ENCODE data around the gene ARPC5L.

ARPC5L gene

DNA sequence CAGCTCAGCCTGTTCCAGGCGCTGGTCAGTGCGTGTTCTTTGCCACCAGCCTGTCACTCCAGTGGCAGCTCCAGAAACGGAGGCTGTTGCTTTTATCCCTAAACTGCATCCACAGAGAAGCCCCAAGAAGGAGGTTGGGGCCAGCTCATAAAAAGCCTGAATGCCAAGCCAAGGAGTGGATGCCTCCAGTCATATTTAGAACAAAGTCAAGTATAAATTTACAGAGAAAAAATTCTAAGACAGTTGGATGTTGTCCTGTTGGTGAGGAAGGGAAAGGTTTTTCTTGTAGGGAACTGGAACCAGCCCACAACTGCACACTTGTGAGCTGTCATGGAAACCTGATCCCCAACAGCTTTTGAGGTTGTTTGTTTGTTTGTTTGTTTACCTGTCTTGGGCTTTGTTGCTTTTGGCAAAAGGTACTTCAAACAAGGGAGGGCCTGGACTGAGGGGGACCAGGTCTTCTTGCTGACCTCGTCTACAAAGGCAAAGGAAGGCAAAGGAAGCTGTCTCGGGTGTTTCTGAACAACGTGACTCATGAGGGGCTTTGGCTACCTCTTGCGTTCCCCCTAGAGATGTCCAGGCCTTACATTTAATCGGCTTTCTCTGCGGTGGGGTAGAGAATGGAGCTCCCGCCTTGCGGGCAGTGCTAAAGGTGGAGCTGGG lies 48.3 kb upstream of the ARPC5L start:
- no peaks in the 10 kb centered on the region for H3K36me3 ChIP-seq (ENCODE audit: low read length)
- no peak overlapping the region for H3K27ac ChIP-seq (ENCODE audit: low read depth, low read length)
- H4K20me1 ChIP-seq (ENCODE audit: low read depth, low read length): no peaks in the 10 kb centered on the region
- TF ChIP-seq, protein P1, sequence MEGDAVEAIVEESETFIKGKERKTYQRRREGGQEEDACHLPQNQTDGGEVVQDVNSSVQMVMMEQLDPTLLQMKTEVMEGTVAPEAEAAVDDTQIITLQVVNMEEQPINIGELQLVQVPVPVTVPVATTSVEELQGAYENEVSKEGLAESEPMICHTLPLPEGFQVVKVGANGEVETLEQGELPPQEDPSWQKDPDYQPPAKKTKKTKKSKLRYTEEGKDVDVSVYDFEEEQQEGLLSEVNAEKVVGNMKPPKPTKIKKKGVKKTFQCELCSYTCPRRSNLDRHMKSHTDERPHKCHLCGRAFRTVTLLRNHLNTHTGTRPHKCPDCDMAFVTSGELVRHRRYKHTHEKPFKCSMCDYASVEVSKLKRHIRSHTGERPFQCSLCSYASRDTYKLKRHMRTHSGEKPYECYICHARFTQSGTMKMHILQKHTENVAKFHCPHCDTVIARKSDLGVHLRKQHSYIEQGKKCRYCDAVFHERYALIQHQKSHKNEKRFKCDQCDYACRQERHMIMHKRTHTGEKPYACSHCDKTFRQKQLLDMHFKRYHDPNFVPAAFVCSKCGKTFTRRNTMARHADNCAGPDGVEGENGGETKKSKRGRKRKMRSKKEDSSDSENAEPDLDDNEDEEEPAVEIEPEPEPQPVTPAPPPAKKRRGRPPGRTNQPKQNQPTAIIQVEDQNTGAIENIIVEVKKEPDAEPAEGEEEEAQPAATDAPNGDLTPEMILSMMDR (IDR thresholded peaks at IDR 0.05; ENCODE audit: insufficient read depth, low read length, poor library complexity, severe bottlenecking): no peak
- TF ChIP-seq EZH2phosphoT487 (conservative IDR thresholded peaks at IDR 0.05; ENCODE audit: low read length): no peak
- H3K4me3 ChIP-seq (ENCODE audit: insufficient read depth, low read length, poor library complexity, severe bottlenecking): no peak overlapping the region
- H3K9me2 ChIP-seq (replicated peaks; ENCODE audit: insufficient read depth, low read length): no peaks in the 10 kb centered on the region
- no peaks in the 10 kb centered on the region for H3F3A ChIP-seq (ENCODE audit: insufficient read depth)
- no peaks in the 10 kb centered on the region for H3K79me2 ChIP-seq (ENCODE audit: insufficient read depth, low read length)
- H3K4me2 ChIP-seq (ENCODE audit: low read depth, low read length, poor library complexity, severe bottlenecking): no peak overlapping the region
- no peak overlapping the region for H2AFZ ChIP-seq (ENCODE audit: low read depth, low read length, severe bottlenecking)
- H3K27me3 ChIP-seq (ENCODE audit: low read length): no peaks in the 10 kb centered on the region
- H3K9me3 ChIP-seq (ENCODE audit: insufficient read depth, low read length): no peaks in the 10 kb centered on the region
- no peak overlapping the region for H3K9ac ChIP-seq (ENCODE audit: low read length)

DNA sequence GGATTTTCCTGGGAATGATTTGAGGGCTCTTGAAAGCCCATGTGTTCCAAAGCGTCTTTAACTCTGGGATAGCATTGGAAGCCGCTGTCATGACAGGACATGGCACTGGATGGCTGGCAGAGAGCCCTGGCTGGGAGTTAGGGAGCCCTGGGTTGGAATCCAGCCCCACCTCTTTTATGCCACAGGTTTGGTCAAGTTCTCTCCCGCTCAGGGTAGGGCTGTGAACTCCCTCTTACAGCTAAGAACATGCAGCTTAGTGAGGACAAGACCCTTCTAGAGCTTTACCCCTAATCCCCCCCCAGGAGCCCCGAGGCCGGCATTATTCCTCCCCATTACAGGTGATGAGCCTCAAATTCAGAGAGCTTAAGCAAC lies 47.8 kb upstream of the ARPC5L start:
- Histone ChIP-seq H3K9me2 (replicated peaks; ENCODE audit: insufficient read depth, low read length) (no peaks in the 10 kb centered on the region), H3F3A (ENCODE audit: insufficient read depth) (no peaks in the 10 kb centered on the region), H3K9me3 (ENCODE audit: insufficient read depth, low read length) (no peaks in the 10 kb centered on the region), H2AFZ (ENCODE audit: low read depth, low read length, severe bottlenecking) (no peak overlapping the region), H4K20me1 (ENCODE audit: low read depth, low read length) (no peaks in the 10 kb centered on the region), H3K27ac (ENCODE audit: low read depth, low read length) (no peak overlapping the region), H3K27me3 (ENCODE audit: low read length) (no peaks in the 10 kb centered on the region), H3K4me3 (ENCODE audit: insufficient read depth, low read length, poor library complexity, severe bottlenecking) (no peak overlapping the region), H3K4me2 (ENCODE audit: low read depth, low read length, poor library complexity, severe bottlenecking) (no peak overlapping the region), H3K79me2 (ENCODE audit: insufficient read depth, low read length) (no peaks in the 10 kb centered on the region), H3K36me3 (ENCODE audit: low read length) (no peaks in the 10 kb centered on the region), H3K9ac (ENCODE audit: low read length) (no peak overlapping the region)
- TF ChIP-seq EZH2phosphoT487 (conservative IDR thresholded peaks at IDR 0.05; ENCODE audit: low read length): no peak
- TF ChIP-seq, protein P1 (IDR thresholded peaks at IDR 0.05; ENCODE audit: insufficient read depth, low read length, poor library complexity, severe bottlenecking): no peak

DNA sequence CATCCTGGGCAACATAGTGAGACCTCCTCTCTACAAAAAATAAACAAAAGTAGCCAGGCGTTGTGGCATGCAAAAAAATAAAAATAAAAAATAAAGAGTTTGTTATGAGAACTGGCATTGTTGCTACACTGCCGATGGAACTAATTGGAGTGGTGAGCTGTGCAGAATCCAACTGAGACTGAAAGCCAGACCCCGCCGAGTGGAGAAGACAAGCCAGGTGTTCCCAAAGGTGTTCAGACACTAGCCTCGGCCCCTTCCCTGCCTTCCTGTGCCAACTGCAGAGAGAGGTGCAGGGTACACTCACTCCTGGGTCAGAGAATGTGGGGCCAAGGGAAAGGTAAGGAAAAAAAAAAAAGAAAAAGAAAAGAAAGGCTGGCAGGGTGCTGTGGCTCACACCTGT lies 46.3 kb upstream of the ARPC5L start:
- Histone ChIP-seq H3K27me3 (ENCODE audit: low read length) (no peaks in the 10 kb centered on the region), H4K20me1 (ENCODE audit: low read depth, low read length) (no peaks in the 10 kb centered on the region), H3K27ac (ENCODE audit: low read depth, low read length) (no peak overlapping the region), H3K9me2 (replicated peaks; ENCODE audit: insufficient read depth, low read length) (no peaks in the 10 kb centered on the region), H3K79me2 (ENCODE audit: insufficient read depth, low read length) (no peaks in the 10 kb centered on the region), H3K4me2 (ENCODE audit: low read depth, low read length, poor library complexity, severe bottlenecking) (no peak overlapping the region), H3F3A (ENCODE audit: insufficient read depth) (no peaks in the 10 kb centered on the region), H3K9me3 (ENCODE audit: insufficient read depth, low read length) (no peaks in the 10 kb centered on the region), H3K9ac (ENCODE audit: low read length) (no peak overlapping the region), H3K36me3 (ENCODE audit: low read length) (no peaks in the 10 kb centered on the region), H3K4me3 (ENCODE audit: insufficient read depth, low read length, poor library complexity, severe bottlenecking) (no peak overlapping the region), H2AFZ (ENCODE audit: low read depth, low read length, severe bottlenecking) (no peak overlapping the region)
- TF ChIP-seq EZH2phosphoT487 (conservative IDR thresholded peaks at IDR 0.05; ENCODE audit: low read length): no peak
- TF ChIP-seq, protein P1 (IDR thresholded peaks at IDR 0.05; ENCODE audit: insufficient read depth, low read length, poor library complexity, severe bottlenecking): no peak

Measured in SU-DHL-6 (cell line).